Astrocyte (in vitro differentiated cells and primary cell): ENCODE results near the gene CLEC20A.

Experiments
- CTCF ChIP-seq: IDR thresholded peaks from 2 replicates; pipeline ENCODE4 v1.5.1; 2011; ENCODE audit warnings: low read depth, mild to moderate bottlenecking, inconsistent platforms, low read length, moderate library complexity; ENCODE audit not compliant: insufficient read depth
- EZH2 ChIP-seq: IDR thresholded peaks from 2 replicates; pipeline ENCODE4 v1.6.1; 2012; ENCODE audit warnings: mild to moderate bottlenecking, low read length, inconsistent platforms; ENCODE audit not compliant: insufficient read depth

GRCh38 chr1:178534137-178534868 lies 37.5 kb upstream of the CLEC20A start:
- TF ChIP-seq CTCF (no peak), EZH2 (no peak)
